HG02623 (cell line): ENCODE measurements around the gene DENND5B.
"Not testable (repeated sequence)": the region's sequence is repeated elsewhere in the genome, so short reads cannot be mapped to it uniquely, and the experiment has no call there.

Experiments
- ATAC-seq: cut with Tn5 transposase; IDR thresholded peaks from one replicate; pipeline ENCODE4 v1.9.1; 2021; ENCODE audit warnings: moderate library complexity; ENCODE audit not compliant: unreplicated experiment

Gene DENND5B

GRCh38 chr12:31590642-31591379 lies at the start of gene DENND5B:
Gene DENND5B (minus strand): TSS chr12:31591136. CDS start chr12:31590832, 304 bp downstream.
- ATAC-seq: peak; percentile 47

- no peak for ATAC-seq
These were observed 43.7 kb upstream of the DENND5B start for GRCh38 chr12:31634620-31635019.

- no peak for ATAC-seq
These were observed 42.5 kb upstream of the DENND5B start for GRCh38 chr12:31633464-31633863.

- no peak for ATAC-seq
These were observed 40.9 kb upstream of the DENND5B start for GRCh38 chr12:31631809-31632208.

- no peak for ATAC-seq
These were observed 40.2 kb upstream of the DENND5B start for GRCh38 chr12:31631023-31631724.

- ATAC-seq: no peak
These were observed 39.1 kb upstream of the DENND5B start for GRCh38 chr12:31629756-31630732.

GRCh38 chr12:31627456-31628054 lies 36.6 kb upstream of the DENND5B start:
- ATAC-seq: no peak

- ATAC-seq: no peak
These were observed 35.5 kb upstream of the DENND5B start for GRCh38 chr12:31626270-31626995.

GRCh38 chr12:31622038-31622437 lies 31.1 kb upstream of the DENND5B start:
- ATAC-seq: no peak

- no peak for ATAC-seq
These were observed 29.4 kb upstream of the DENND5B start for GRCh38 chr12:31620311-31620710.

- no peak for ATAC-seq
These were observed 27.5 kb upstream of the DENND5B start for GRCh38 chr12:31618228-31619025.

- no peak for ATAC-seq
These were observed 21.9 kb upstream of the DENND5B start for GRCh38 chr12:31612819-31613218.

- not testable (repeated sequence) for ATAC-seq
These were observed 17.4 kb upstream of the DENND5B start for GRCh38 chr12:31608299-31608698.

GRCh38 chr12:31605531-31605930 lies 14.6 kb upstream of the DENND5B start:
- no peak for ATAC-seq

GRCh38 chr12:31603546-31604009 lies 12.6 kb upstream of the DENND5B start:
- ATAC-seq: peak; percentile 95

GRCh38 chr12:31600750-31601149 lies 9.8 kb upstream of the DENND5B start:
- no peak for ATAC-seq

- ATAC-seq: no peak
These were observed 9.3 kb upstream of the DENND5B start for GRCh38 chr12:31600252-31600651.

GRCh38 chr12:31599053-31599452 lies 8.1 kb upstream of the DENND5B start:
- peak; percentile 61 for ATAC-seq

- no peak for ATAC-seq
These were observed 6.1 kb upstream of the DENND5B start for GRCh38 chr12:31597066-31597465.
